Epithelial cell of esophagus (primary cell): Measurements from ENCODE around the gene EXOC2.

Source experiments
- DNase-seq: peaks from one replicate; pipeline ENCODE4 v3.0.0; 2010; ENCODE audit warnings: low read depth
- H3K4me3 ChIP-seq: 2 replicates; pipeline ENCODE4 v1.5.1; 2011; ENCODE audit warnings: mild to moderate bottlenecking, low read length, control low read depth
- CTCF ChIP-seq: IDR thresholded peaks from 2 replicates; pipeline ENCODE4 v1.5.1; 2011; ENCODE audit warnings: low read depth, mild to moderate bottlenecking, low read length, control low read depth, inconsistent platforms; ENCODE audit not compliant: insufficient read depth; ENCODE audit errors: missing control alignments

Gene EXOC2

GRCh38 chr6:692356-692851, 535 bp downstream of the EXOC2 start:
- peak; percentile 79 for DNase-seq
- peak overlapping the region; percentile 82 for H3K4me3 ChIP-seq
- TF ChIP-seq CTCF = no peak

GRCh38 chr6:689223-689622, 3.7 kb downstream of the EXOC2 start:
- no peak overlapping the region for H3K4me3 ChIP-seq
- no peak for TF ChIP-seq CTCF
- no peak for DNase-seq

- TF ChIP-seq CTCF = peak; percentile 32
- H3K4me3 ChIP-seq = no peak overlapping the region
- DNase-seq = no peak
These were observed 6.4 kb downstream of the EXOC2 start for GRCh38 chr6:686497-686896.

- TF ChIP-seq CTCF = no peak
- DNase-seq = peak; percentile 51
These were observed 7.9 kb downstream of the EXOC2 start for GRCh38 chr6:684831-685636.

GRCh38 chr6:683742-684440, 9.0 kb downstream of the EXOC2 start:
- no peak for DNase-seq
- no peak for TF ChIP-seq CTCF
- H3K4me3 ChIP-seq = no peak overlapping the region

More at GRCh38 chr6:684831-685636, 7.9 kb downstream of the EXOC2 start:
- H3K4me3 ChIP-seq = no peak overlapping the region

GRCh38 chr6:680666-681340, 12.1 kb downstream of the EXOC2 start:
- no peak for TF ChIP-seq CTCF
- H3K4me3 ChIP-seq = no peak overlapping the region
- DNase-seq = peak; percentile 64
